WTC11 (cell line): ENCODE results near the gene STON1. TPM values are rescaled to one million over a fixed set of nuclear protein-coding genes. Genes with fewer than 3 reads are reported as not detected.

Experiments
- ATAC-seq: fragments of 200-7000 bp; cut with Tn5 transposase; 2 replicates; pipeline ENCODE4 v1.10.0; 2021; ENCODE audit warnings: mild to moderate bottlenecking, moderate library complexity
- CTCF ChIA-PET: fragments of 300-600 bp; sonication (Branson Sonifier 250); formaldehyde crosslinking; loops from one replicate; lab custom pipeline; 2021; ENCODE audit warnings: antibody characterized with exemption; lab: Charles Lee
- POLR2A ChIA-PET: fragments of 350-600 bp; sonication (Branson Sonifier 250); formaldehyde crosslinking; loops from one replicate; lab custom pipeline; 2021; ENCODE audit warnings: antibody characterized with exemption; lab: Charles Lee
- DNase-seq: peaks from one replicate; pipeline ENCODE4 v3.0.0; 2021; ENCODE audit warnings: low spot score
- H3K27ac Mint-ChIP-seq: 2 replicates; pipeline ENCODE4 v1.8.0; 2021; ENCODE audit warnings: mixed read lengths
- H3K27me3 Mint-ChIP-seq: 2 replicates; pipeline ENCODE4 v1.8.0; 2021; ENCODE audit warnings: low read depth, mild to moderate bottlenecking, moderate library complexity, mixed read lengths
- H3K36me3 Mint-ChIP-seq: 2 replicates; pipeline ENCODE4 v1.8.0; 2021; ENCODE audit warnings: mixed read lengths
- H3K4me1 Mint-ChIP-seq: 2 replicates; pipeline ENCODE4 v1.8.0; 2022; ENCODE audit warnings: mixed read lengths
- H3K4me3 Mint-ChIP-seq: 2 replicates; pipeline ENCODE4 v1.8.0; 2021; ENCODE audit warnings: mild to moderate bottlenecking, moderate library complexity, mixed read lengths
- H3K9me3 Mint-ChIP-seq: 2 replicates; pipeline ENCODE4 v1.8.0; 2021; ENCODE audit warnings: mixed read lengths
- CBFB ChIP-seq: sonication (generic); formaldehyde crosslinking; IDR thresholded peaks from 2 replicates; pipeline ENCODE4 v1.8.1; 2022; ENCODE audit warnings: mild to moderate bottlenecking, low read depth, missing genetic modification reagents
- CREM ChIP-seq: sonication (generic); formaldehyde crosslinking; IDR thresholded peaks from 2 replicates; pipeline ENCODE4 v1.8.1; 2022; ENCODE audit warnings: mild to moderate bottlenecking, missing genetic modification reagents, moderate library complexity
- CTCF ChIP-seq: fragments of 200-600 bp; IDR thresholded peaks from 2 replicates; pipeline ENCODE4 v1.8.0; 2022; ENCODE audit warnings: antibody characterized with exemption
- EMX1 ChIP-seq: fragments of 250-450 bp; sonication (Bioruptor Pico); IDR thresholded peaks from 2 replicates; pipeline ENCODE4 v1.8.0; 2021; ENCODE audit warnings: mild to moderate bottlenecking
- ERG ChIP-seq: fragments of 250-450 bp; sonication (Bioruptor Pico); IDR thresholded peaks from 2 replicates; pipeline ENCODE4 v1.8.0; 2021; ENCODE audit warnings: mild to moderate bottlenecking
- FOXP4 ChIP-seq: sonication (generic); formaldehyde crosslinking; IDR thresholded peaks from 2 replicates; pipeline ENCODE4 v1.8.0; 2022; ENCODE audit warnings: mild to moderate bottlenecking, missing genetic modification reagents
- HMGXB4 ChIP-seq: sonication (generic); formaldehyde crosslinking; IDR thresholded peaks from 2 replicates; pipeline ENCODE4 v1.8.1; 2023; ENCODE audit warnings: mild to moderate bottlenecking, moderate library complexity, missing genetic modification reagents
- IRF1 ChIP-seq: sonication (generic); formaldehyde crosslinking; IDR thresholded peaks from 2 replicates; pipeline ENCODE4 v1.8.0; 2023; ENCODE audit warnings: missing genetic modification reagents
- NFYB ChIP-seq: sonication (generic); formaldehyde crosslinking; conservative IDR thresholded peaks from 2 replicates; pipeline ENCODE4 v1.8.0; 2022; ENCODE audit warnings: low read depth, missing genetic modification reagents
- NR2C2 ChIP-seq: sonication (generic); formaldehyde crosslinking; IDR thresholded peaks from 2 replicates; pipeline ENCODE4 v1.8.0; 2022; ENCODE audit warnings: mild to moderate bottlenecking, missing genetic modification reagents
- OVOL2 ChIP-seq: fragments of 250-450 bp; sonication (Bioruptor Pico); IDR thresholded peaks from 2 replicates; pipeline ENCODE4 v1.9.0; 2021; ENCODE audit warnings: mild to moderate bottlenecking, borderline replicate concordance
- RELA ChIP-seq: sonication (generic); formaldehyde crosslinking; IDR thresholded peaks from 2 replicates; pipeline ENCODE4 v1.8.1; 2022; ENCODE audit warnings: missing genetic modification reagents, mild to moderate bottlenecking, borderline replicate concordance
- SMAD4 ChIP-seq: sonication (generic); formaldehyde crosslinking; IDR thresholded peaks from 2 replicates; pipeline ENCODE4 v1.8.0; 2022; ENCODE audit warnings: mild to moderate bottlenecking, missing genetic modification reagents
- USF2 ChIP-seq: sonication (generic); formaldehyde crosslinking; IDR thresholded peaks from 2 replicates; pipeline ENCODE4 v1.8.1; 2023; ENCODE audit warnings: mild to moderate bottlenecking, missing genetic modification reagents, moderate library complexity
- ZMAT4 ChIP-seq: fragments of 250-450 bp; sonication (Bioruptor Pico); IDR thresholded peaks from 2 replicates; pipeline ENCODE4 v1.9.0; 2021; ENCODE audit warnings: mild to moderate bottlenecking
- ZNF121 ChIP-seq: sonication (generic); formaldehyde crosslinking; IDR thresholded peaks from 2 replicates; pipeline ENCODE4 v1.8.0; 2023; ENCODE audit warnings: missing genetic modification reagents
- ZNF219 ChIP-seq: sonication (generic); formaldehyde crosslinking; IDR thresholded peaks from 2 replicates; pipeline ENCODE4 v1.8.0; 2023; ENCODE audit warnings: missing genetic modification reagents, mild to moderate bottlenecking, borderline replicate concordance
- ZNF263 ChIP-seq: sonication (generic); formaldehyde crosslinking; IDR thresholded peaks from 2 replicates; pipeline ENCODE4 v1.8.1; 2022; ENCODE audit warnings: low read depth, mild to moderate bottlenecking, moderate library complexity, missing genetic modification reagents
- ZNF281 ChIP-seq: sonication (generic); formaldehyde crosslinking; IDR thresholded peaks from 2 replicates; pipeline ENCODE4 v1.8.0; 2023; ENCODE audit warnings: mild to moderate bottlenecking, missing genetic modification reagents
- ZNF416 ChIP-seq: fragments of 250-450 bp; sonication (Bioruptor Pico); IDR thresholded peaks from 2 replicates; pipeline ENCODE4 v1.9.0; 2021; ENCODE audit warnings: mild to moderate bottlenecking, inconsistent platforms
- ZNF532 ChIP-seq: fragments of 250-450 bp; sonication (Bioruptor Pico); IDR thresholded peaks from 2 replicates; pipeline ENCODE4 v1.9.0; 2021; ENCODE audit warnings: mild to moderate bottlenecking, borderline replicate concordance
- total RNA-seq: library from RNA; stranded (reverse); gene quantifications from 3 replicates; pipeline ENCODE4 v1.2.3, GENCODE V29; 2021

STON1 gene
- total RNA-seq, 1 experiment from 2014 or later, result 11.0 TPM

- TF ChIP-seq RELA (no peak), ZNF263 (no peak), CBFB (CRISPR knock-in tag) (no peak), ZNF281 (CRISPR knock-in tag) (no peak), HMGXB4 (no peak)
Observed at GRCh38 chr2:48626047-48626446, 96.1 kb downstream of the STON1 start (continued).

- no peak overlapping the region for H3K27ac Mint-ChIP-seq
- H3K36me3 Mint-ChIP-seq, result no peaks in the 10 kb centered on the region
- H3K4me1 Mint-ChIP-seq, result no peaks in the 10 kb centered on the region
- H3K27me3 Mint-ChIP-seq, result no peaks in the 10 kb centered on the region
- ATAC-seq (no peak), DNase-seq (no peak)
- peaks cover 15% of the 10 kb centered on the region for H3K9me3 Mint-ChIP-seq
- H3K4me3 Mint-ChIP-seq, result no peak overlapping the region
- ChIA-PET CTCF (no interaction called here), POLR2A (no interaction called here)
- TF ChIP-seq NFYB (CRISPR knock-in tag) (no peak), FOXP4 (CRISPR knock-in tag) (no peak), USF2 (CRISPR knock-in tag) (no peak), SMAD4 (no peak), ZMAT4 (no peak), IRF1 (CRISPR knock-in tag) (no peak), ZNF219 (CRISPR knock-in tag) (no peak), ZNF532 (CRISPR knock-in tag) (no peak), RELA (no peak), EMX1 (no peak), CREM (no peak), ERG (CRISPR knock-in tag) (no peak), CTCF (no peak), ZNF121 (no peak), ZNF416 (CRISPR knock-in tag) (no peak), NR2C2 (CRISPR knock-in tag) (no peak), OVOL2 (CRISPR knock-in tag) (no peak)
Observed at GRCh38 chr2:48633143-48633542, 103.2 kb downstream of the STON1 start.
